ENCODE results near the gene AACS.
"Not testable (repeated sequence)": the region's sequence is repeated elsewhere in the genome, so short reads cannot be mapped to it uniquely, and the experiment has no call there.

AACS gene

GRCh38 chr12:125023065-125023464, 42.2 kb upstream of the AACS start:
- no peak for DNase-seq (ENCODE audit: low spot score)
- no peak for TF ChIP-seq CTCF (IDR thresholded peaks at IDR 0.05; ENCODE audit: borderline replicate concordance, control extremely low read depth, extremely low read depth, insufficient read depth, missing control alignments)
- in situ Hi-C loops (cut with MboI; ENCODE audit: low sequenced_read_pairs, unreplicated experiment), result no loop called here

GRCh38 chr12:125024949-125025563, 40.2 kb upstream of the AACS start:
- no peak for TF ChIP-seq CTCF (IDR thresholded peaks at IDR 0.05; ENCODE audit: borderline replicate concordance, control extremely low read depth, extremely low read depth, insufficient read depth, missing control alignments)
- no peak for DNase-seq (ENCODE audit: low spot score)
- in situ Hi-C loops (cut with MboI; ENCODE audit: low sequenced_read_pairs, unreplicated experiment), result no loop called here

- in situ Hi-C loops (cut with MboI; ENCODE audit: low sequenced_read_pairs, unreplicated experiment), result no loop called here
- DNase-seq (ENCODE audit: low spot score), result no peak
- no peak for TF ChIP-seq CTCF (IDR thresholded peaks at IDR 0.05; ENCODE audit: borderline replicate concordance, control extremely low read depth, extremely low read depth, insufficient read depth, missing control alignments)
Observed at GRCh38 chr12:125025606-125026235, 39.5 kb upstream of the AACS start.

- DNase-seq (ENCODE audit: low spot score), result no peak
- no peak for TF ChIP-seq CTCF (IDR thresholded peaks at IDR 0.05; ENCODE audit: borderline replicate concordance, control extremely low read depth, extremely low read depth, insufficient read depth, missing control alignments)
- in situ Hi-C loops (cut with MboI; ENCODE audit: low sequenced_read_pairs, unreplicated experiment), result no loop called here
Observed at GRCh38 chr12:125028106-125028505, 37.1 kb upstream of the AACS start.

- in situ Hi-C loops (cut with MboI; ENCODE audit: low sequenced_read_pairs, unreplicated experiment), result no loop called here
- DNase-seq (ENCODE audit: low spot score), result no peak
- TF ChIP-seq CTCF (IDR thresholded peaks at IDR 0.05; ENCODE audit: borderline replicate concordance, control extremely low read depth, extremely low read depth, insufficient read depth, missing control alignments), result no peak
Observed at GRCh38 chr12:125029761-125030358, 35.4 kb upstream of the AACS start.

GRCh38 chr12:125031471-125031870, 33.8 kb upstream of the AACS start:
- in situ Hi-C loops (cut with MboI; ENCODE audit: low sequenced_read_pairs, unreplicated experiment); DNase-seq (ENCODE audit: low spot score): not testable (repeated sequence)

- in situ Hi-C loops (cut with MboI; ENCODE audit: low sequenced_read_pairs, unreplicated experiment), result no loop called here
- TF ChIP-seq CTCF (IDR thresholded peaks at IDR 0.05; ENCODE audit: borderline replicate concordance, control extremely low read depth, extremely low read depth, insufficient read depth, missing control alignments), result no peak
- no peak for DNase-seq (ENCODE audit: low spot score)
Observed at GRCh38 chr12:125032466-125033152, 32.6 kb upstream of the AACS start.
